Measurements from ENCODE around the gene ITGB7.
A peak's percentile ranks its signal among the peaks of the same experiment; 100 is the strongest.

DNA sequence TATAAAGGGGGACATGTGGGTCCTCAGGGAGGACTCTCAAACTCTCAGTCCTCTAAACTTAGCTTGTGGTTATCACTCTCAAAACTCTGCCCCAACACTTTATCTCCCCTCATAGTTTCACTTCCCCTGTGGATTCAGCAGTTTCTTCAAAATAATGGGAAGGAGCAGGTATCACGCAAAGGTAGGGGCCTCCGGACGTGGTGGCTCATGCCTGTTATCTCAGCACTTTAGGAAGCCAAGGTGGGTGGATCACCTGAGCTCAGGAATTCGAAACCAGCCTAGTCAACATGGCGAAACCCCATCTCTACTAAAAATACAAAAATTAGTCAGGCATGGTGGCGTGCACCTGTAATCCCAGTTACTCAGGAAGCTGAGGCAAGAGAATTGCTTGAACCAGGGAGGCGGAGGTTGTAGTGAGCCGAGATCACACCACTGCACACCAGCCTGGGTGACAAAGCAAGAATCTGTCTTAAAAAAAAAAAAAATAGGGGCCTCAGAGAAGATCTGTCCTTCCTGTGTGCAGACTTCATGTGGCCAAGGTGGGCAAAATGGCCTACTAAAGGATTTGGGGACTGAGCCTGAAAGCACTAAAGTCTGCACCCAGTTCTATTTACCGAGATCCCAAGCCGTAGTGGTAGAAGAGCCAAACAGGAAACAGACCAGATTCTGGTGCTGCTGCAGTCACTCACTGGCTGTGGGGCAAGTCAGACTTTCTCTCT is 6.4 kb downstream of the ITGB7 start:
- TF ChIP-seq POLR2A (IDR thresholded peaks at IDR 0.05) = no peak
- TF ChIP-seq, protein P1, sequence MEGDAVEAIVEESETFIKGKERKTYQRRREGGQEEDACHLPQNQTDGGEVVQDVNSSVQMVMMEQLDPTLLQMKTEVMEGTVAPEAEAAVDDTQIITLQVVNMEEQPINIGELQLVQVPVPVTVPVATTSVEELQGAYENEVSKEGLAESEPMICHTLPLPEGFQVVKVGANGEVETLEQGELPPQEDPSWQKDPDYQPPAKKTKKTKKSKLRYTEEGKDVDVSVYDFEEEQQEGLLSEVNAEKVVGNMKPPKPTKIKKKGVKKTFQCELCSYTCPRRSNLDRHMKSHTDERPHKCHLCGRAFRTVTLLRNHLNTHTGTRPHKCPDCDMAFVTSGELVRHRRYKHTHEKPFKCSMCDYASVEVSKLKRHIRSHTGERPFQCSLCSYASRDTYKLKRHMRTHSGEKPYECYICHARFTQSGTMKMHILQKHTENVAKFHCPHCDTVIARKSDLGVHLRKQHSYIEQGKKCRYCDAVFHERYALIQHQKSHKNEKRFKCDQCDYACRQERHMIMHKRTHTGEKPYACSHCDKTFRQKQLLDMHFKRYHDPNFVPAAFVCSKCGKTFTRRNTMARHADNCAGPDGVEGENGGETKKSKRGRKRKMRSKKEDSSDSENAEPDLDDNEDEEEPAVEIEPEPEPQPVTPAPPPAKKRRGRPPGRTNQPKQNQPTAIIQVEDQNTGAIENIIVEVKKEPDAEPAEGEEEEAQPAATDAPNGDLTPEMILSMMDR (IDR thresholded peaks at IDR 0.05 in 8 of 11, conservative IDR thresholded peaks at IDR 0.05 in 3 of 11) = no peak
- peak in 1 of 3 donors; percentile 20 for TF ChIP-seq POLR2AphosphoS5 (IDR thresholded peaks at IDR 0.05)
